GM23338 (cell line): ENCODE measurements around the gene TCEANC. TPM values are rescaled to one million over a fixed set of nuclear protein-coding genes. Genes with fewer than 3 reads are reported as not detected.
"Not testable (repeated sequence)": the region's sequence is repeated elsewhere in the genome, so short reads cannot be mapped to it uniquely, and the experiment has no call there.

Experiments
- ATAC-seq: fragments of 200-7000 bp; cut with Tn5 transposase; 3 replicates; pipeline ENCODE4 v1.9.1; 2020
- DNase-seq: peaks from one replicate; pipeline ENCODE4 v3.0.0-alpha.2; 2015; ENCODE audit warnings: low spot score
- H2AFZ ChIP-seq: fragments of 200-600 bp; sonication (generic); 2 replicates; pipeline ENCODE4 v1.8.0; 2016; ENCODE audit warnings: antibody characterized with exemption, mild to moderate bottlenecking, moderate library complexity
- H3F3A ChIP-seq: fragments of 200-600 bp; sonication (generic); replicated peaks from 2 replicates; pipeline ENCODE4 v1.8.0; 2017; ENCODE audit warnings: antibody characterized with exemption, mixed run types, low read depth
- H3K27ac ChIP-seq: fragments of 200-600 bp; sonication (generic); 2 replicates; pipeline ENCODE4 v1.6.1; 2016; ENCODE audit warnings: low read depth
- H3K27me3 ChIP-seq: fragments of 200-600 bp; sonication (generic); 2 replicates; pipeline ENCODE4 v1.8.0; 2016; ENCODE audit warnings: mild to moderate bottlenecking, mixed run types, moderate library complexity; ENCODE audit not compliant: insufficient read depth
- H3K36me3 ChIP-seq: fragments of 200-600 bp; sonication (generic); 2 replicates; pipeline ENCODE4 v1.8.0; 2016; ENCODE audit warnings: mild to moderate bottlenecking; ENCODE audit not compliant: insufficient read depth
- H3K4me1 ChIP-seq: fragments of 200-600 bp; sonication (generic); 2 replicates; pipeline ENCODE4 v1.8.0; 2016; ENCODE audit warnings: mild to moderate bottlenecking, moderate library complexity; ENCODE audit not compliant: insufficient read depth
- H3K4me2 ChIP-seq: fragments of 200-600 bp; sonication (generic); 2 replicates; pipeline ENCODE4 v1.7.1; 2017; ENCODE audit warnings: mixed run types
- H3K4me3 ChIP-seq: fragments of 200-600 bp; sonication (generic); 2 replicates; pipeline ENCODE4 v1.6.1; 2016; ENCODE audit warnings: mixed run types
- H3K79me2 ChIP-seq: fragments of 200-600 bp; sonication (generic); replicated peaks from 2 replicates; pipeline ENCODE4 v1.8.0; 2017; ENCODE audit warnings: mild to moderate bottlenecking; ENCODE audit not compliant: insufficient read depth
- H3K9me2 ChIP-seq: fragments of 200-600 bp; sonication (generic); 2 replicates; pipeline ENCODE4 v1.8.0; 2017; ENCODE audit not compliant: insufficient read depth
- H4K20me1 ChIP-seq: fragments of 200-600 bp; sonication (generic); replicated peaks from 2 replicates; pipeline ENCODE4 v1.8.0; 2017; ENCODE audit warnings: mild to moderate bottlenecking; ENCODE audit not compliant: insufficient read depth
- H3K27ac Mint-ChIP-seq: 2 replicates; pipeline ENCODE4 v1.8.0; 2020; ENCODE audit warnings: inconsistent platforms, mild to moderate bottlenecking, moderate library complexity, mixed read lengths
- H3K27me3 Mint-ChIP-seq: 3 replicates; pipeline ENCODE4 v1.8.0; 2022; ENCODE audit warnings: low read depth, mild to moderate bottlenecking, moderate library complexity, mixed read lengths, inconsistent platforms; ENCODE audit not compliant: insufficient read depth, poor library complexity
- H3K36me3 Mint-ChIP-seq: 3 replicates; pipeline ENCODE4 v1.8.0; 2021; ENCODE audit warnings: low read depth, mild to moderate bottlenecking, inconsistent platforms, moderate library complexity, mixed read lengths
- H3K4me1 Mint-ChIP-seq: 3 replicates; pipeline ENCODE4 v1.8.0; 2020; ENCODE audit warnings: mild to moderate bottlenecking, inconsistent platforms, mixed read lengths
- H3K4me3 Mint-ChIP-seq: 3 replicates; pipeline ENCODE4 v1.8.0; 2021; ENCODE audit warnings: moderate library complexity, mild to moderate bottlenecking, inconsistent platforms, mixed read lengths
- H3K9me3 Mint-ChIP-seq: 3 replicates; pipeline ENCODE4 v1.8.0; 2020; ENCODE audit warnings: moderate library complexity, mild to moderate bottlenecking, inconsistent platforms, mixed read lengths
- CREB1 ChIP-seq: fragments of 250-450 bp; sonication (Bioruptor Pico); IDR thresholded peaks from 2 replicates; pipeline ENCODE4 v1.5.0; 2020; ENCODE audit warnings: low read depth, mild to moderate bottlenecking, moderate library complexity
- JUNB ChIP-seq: IDR thresholded peaks from one replicate; pipeline ENCODE4 v1.6.1; 2016; ENCODE audit warnings: antibody characterized with exemption; ENCODE audit not compliant: unreplicated experiment
- NANOG ChIP-seq: IDR thresholded peaks from 2 replicates; pipeline ENCODE4 v1.6.1; 2016; ENCODE audit warnings: antibody characterized with exemption, borderline replicate concordance
- POLR2AphosphoS5 ChIP-seq: IDR thresholded peaks from 2 replicates; pipeline ENCODE4 v1.6.1; 2016; ENCODE audit warnings: antibody characterized with exemption, low read depth
- REST ChIP-seq: IDR thresholded peaks from one replicate; pipeline ENCODE4 v1.6.1; 2018; ENCODE audit warnings: antibody characterized with exemption; ENCODE audit not compliant: unreplicated experiment
- STAT1 ChIP-seq: IDR thresholded peaks from one replicate; pipeline ENCODE4 v1.6.1; 2016; ENCODE audit warnings: antibody characterized with exemption; ENCODE audit not compliant: unreplicated experiment
- ZNF114 ChIP-seq: fragments of 250-450 bp; sonication (Bioruptor Pico); IDR thresholded peaks from 2 replicates; pipeline ENCODE4 v1.5.0; 2020; ENCODE audit warnings: mild to moderate bottlenecking, moderate library complexity
- ZNF331 ChIP-seq: fragments of 250-450 bp; sonication (Bioruptor Pico); IDR thresholded peaks from 2 replicates; pipeline ENCODE4 v1.5.0; 2020; ENCODE audit warnings: low read depth, mild to moderate bottlenecking, moderate library complexity
- polyA plus RNA-seq: library from polyadenylated mRNA; unstranded; fragments of >200 nt; fragmentation: Nextera tagmentation; extraction: Ambion mirVana; gene quantifications from 2 replicates; pipeline ENCODE4 v1.2.1, GENCODE V29; 2016
- total RNA-seq: library from RNA; depleted of rRNA; stranded (reverse); fragments of >200 nt; shearing (Covaris generic); gene quantifications from 2 replicates; pipeline ENCODE4 v1.2.3, GENCODE V29; 2014
- TF ChIP-seq, protein P1 (sequence below): fragments of 250-450 bp; sonication (Bioruptor Pico); IDR thresholded peaks from 2 replicates; pipeline ENCODE4 v1.5.0; 2020; ENCODE audit warnings: mild to moderate bottlenecking, moderate library complexity
- TF ChIP-seq, protein P2 (sequence below): IDR thresholded peaks from 2 replicates; pipeline ENCODE4 v1.6.1; 2016; ENCODE audit warnings: antibody characterized with exemption

The TCEANC gene
- total and polyA plus RNA-seq, 2 experiments from 2014 or later = 1.2 to 2.5 TPM

DNA sequence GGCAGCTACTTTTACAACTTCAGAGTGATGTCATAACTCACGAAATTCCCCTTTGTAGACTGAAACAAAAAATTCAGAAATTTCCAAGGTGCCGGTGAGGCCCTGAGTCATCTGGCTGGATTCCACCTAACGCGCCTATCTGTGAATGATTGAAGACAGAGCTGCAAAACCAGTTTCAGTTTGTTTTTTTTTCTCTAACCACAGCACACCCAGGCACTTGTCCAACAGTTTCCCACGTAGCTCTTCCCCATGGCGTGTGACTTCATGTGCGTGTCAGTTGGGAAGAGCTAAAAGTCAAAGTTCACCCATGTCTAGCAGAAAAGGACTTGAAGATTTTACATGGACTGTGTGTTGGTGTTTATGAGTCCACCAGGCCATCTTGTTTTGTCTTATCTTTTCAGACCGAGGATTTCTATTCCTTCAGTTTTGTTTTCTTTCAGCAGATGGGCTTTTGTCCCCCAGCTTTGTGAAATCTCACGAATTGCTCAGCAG lies 16.4 kb downstream of the TCEANC start (continued):
- TF ChIP-seq, protein P1, sequence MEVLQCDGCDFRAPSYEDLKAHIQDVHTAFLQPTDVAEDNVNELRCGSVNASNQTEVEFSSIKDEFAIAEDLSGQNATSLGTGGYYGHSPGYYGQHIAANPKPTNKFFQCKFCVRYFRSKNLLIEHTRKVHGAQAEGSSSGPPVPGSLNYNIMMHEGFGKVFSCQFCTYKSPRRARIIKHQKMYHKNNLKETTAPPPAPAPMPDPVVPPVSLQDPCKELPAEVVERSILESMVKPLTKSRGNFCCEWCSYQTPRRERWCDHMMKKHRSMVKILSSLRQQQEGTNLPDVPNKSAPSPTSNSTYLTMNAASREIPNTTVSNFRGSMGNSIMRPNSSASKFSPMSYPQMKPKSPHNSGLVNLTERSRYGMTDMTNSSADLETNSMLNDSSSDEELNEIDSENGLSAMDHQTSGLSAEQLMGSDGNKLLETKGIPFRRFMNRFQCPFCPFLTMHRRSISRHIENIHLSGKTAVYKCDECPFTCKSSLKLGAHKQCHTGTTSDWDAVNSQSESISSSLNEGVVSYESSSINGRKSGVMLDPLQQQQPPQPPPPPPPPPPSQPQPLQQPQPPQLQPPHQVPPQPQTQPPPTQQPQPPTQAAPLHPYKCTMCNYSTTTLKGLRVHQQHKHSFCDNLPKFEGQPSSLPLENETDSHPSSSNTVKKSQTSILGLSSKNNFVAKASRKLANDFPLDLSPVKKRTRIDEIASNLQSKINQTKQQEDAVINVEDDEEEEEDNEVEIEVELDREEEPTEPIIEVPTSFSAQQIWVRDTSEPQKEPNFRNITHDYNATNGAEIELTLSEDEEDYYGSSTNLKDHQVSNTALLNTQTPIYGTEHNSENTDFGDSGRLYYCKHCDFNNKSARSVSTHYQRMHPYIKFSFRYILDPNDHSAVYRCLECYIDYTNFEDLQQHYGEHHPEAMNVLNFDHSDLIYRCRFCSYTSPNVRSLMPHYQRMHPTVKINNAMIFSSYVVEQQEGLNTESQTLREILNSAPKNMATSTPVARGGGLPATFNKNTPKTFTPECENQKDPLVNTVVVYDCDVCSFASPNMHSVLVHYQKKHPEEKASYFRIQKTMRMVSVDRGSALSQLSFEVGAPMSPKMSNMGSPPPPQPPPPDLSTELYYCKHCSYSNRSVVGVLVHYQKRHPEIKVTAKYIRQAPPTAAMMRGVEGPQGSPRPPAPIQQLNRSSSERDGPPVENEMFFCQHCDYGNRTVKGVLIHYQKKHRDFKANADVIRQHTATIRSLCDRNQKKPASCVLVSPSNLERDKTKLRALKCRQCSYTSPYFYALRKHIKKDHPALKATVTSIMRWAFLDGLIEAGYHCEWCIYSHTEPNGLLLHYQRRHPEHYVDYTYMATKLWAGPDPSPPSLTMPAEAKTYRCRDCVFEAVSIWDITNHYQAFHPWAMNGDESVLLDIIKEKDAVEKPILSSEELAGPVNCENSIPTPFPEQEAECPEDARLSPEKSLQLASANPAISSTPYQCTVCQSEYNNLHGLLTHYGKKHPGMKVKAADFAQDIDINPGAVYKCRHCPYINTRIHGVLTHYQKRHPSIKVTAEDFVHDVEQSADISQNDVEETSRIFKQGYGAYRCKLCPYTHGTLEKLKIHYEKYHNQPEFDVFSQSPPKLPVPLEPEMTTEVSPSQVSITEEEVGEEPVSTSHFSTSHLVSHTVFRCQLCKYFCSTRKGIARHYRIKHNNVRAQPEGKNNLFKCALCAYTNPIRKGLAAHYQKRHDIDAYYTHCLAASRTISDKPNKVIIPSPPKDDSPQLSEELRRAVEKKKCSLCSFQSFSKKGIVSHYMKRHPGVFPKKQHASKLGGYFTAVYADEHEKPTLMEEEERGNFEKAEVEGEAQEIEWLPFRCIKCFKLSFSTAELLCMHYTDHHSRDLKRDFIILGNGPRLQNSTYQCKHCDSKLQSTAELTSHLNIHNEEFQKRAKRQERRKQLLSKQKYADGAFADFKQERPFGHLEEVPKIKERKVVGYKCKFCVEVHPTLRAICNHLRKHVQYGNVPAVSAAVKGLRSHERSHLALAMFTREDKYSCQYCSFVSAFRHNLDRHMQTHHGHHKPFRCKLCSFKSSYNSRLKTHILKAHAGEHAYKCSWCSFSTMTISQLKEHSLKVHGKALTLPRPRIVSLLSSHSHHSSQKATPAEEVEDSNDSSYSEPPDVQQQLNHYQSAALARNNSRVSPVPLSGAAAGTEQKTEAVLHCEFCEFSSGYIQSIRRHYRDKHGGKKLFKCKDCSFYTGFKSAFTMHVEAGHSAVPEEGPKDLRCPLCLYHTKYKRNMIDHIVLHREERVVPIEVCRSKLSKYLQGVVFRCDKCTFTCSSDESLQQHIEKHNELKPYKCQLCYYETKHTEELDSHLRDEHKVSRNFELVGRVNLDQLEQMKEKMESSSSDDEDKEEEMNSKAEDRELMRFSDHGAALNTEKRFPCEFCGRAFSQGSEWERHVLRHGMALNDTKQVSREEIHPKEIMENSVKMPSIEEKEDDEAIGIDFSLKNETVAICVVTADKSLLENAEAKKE (CRISPR knock-in tag) = no peak
- TF ChIP-seq POLR2AphosphoS5 = no peak
- no peak for TF ChIP-seq JUNB
- TF ChIP-seq, protein P2, sequence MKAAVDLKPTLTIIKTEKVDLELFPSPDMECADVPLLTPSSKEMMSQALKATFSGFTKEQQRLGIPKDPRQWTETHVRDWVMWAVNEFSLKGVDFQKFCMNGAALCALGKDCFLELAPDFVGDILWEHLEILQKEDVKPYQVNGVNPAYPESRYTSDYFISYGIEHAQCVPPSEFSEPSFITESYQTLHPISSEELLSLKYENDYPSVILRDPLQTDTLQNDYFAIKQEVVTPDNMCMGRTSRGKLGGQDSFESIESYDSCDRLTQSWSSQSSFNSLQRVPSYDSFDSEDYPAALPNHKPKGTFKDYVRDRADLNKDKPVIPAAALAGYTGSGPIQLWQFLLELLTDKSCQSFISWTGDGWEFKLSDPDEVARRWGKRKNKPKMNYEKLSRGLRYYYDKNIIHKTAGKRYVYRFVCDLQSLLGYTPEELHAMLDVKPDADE = no peak
- TF ChIP-seq CREB1 (CRISPR knock-in tag) = no peak
- no peak for TF ChIP-seq ZNF114 (CRISPR knock-in tag)
- TF ChIP-seq STAT1 = no peak
- no peak for TF ChIP-seq ZNF331
- TF ChIP-seq REST = no peak
- TF ChIP-seq NANOG = no peak

GRCh38 chrX:13669755-13670154 lies 16.8 kb downstream of the TCEANC start:
- H3K9me3 Mint-ChIP-seq, H3K27ac Mint-ChIP-seq: not testable (repeated sequence)

More at GRCh38 chrX:13669755-13670154, 16.8 kb downstream of the TCEANC start:
- not testable (repeated sequence) for H2AFZ ChIP-seq, H3K27me3 Mint-ChIP-seq, H3K27me3 ChIP-seq, H3K4me3 Mint-ChIP-seq, H3K4me3 ChIP-seq, H3K79me2 ChIP-seq, H3K4me1 Mint-ChIP-seq, H3K9me2 ChIP-seq, H3K36me3 ChIP-seq, DNase-seq, H3K4me1 ChIP-seq, H3K36me3 Mint-ChIP-seq, H3K4me2 ChIP-seq, ATAC-seq, H4K20me1 ChIP-seq, H3K27ac ChIP-seq, H3F3A ChIP-seq
